Superior temporal gyrus (tissue), 1 donor: ENCODE results near the gene SCTR.

Experiments used
- DNase-seq: peaks from one replicate; pipeline ENCODE4 v3.0.0-alpha.2; 2016; ENCODE audit errors: extremely low spot score

SCTR gene

DNA sequence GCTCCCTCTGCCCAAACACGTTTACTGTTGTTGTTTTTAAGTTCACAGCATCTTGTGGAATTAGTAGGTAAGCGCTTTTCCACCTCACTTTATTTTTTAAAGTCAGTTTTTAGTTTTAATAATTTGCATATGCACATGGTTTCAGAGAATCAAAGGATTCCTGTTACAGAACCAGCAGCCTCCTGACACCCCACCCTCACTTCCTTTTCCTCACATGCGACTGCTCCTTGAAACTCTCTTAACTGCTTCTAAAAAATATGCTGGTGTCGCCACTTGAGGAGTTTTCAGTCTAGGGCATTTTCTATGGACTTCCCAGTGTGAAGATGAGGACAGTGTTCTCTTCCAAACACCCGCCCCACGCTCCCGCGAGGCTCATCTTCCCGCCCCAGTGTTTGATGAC, 78.2 kb downstream of the SCTR start:
- no peak for DNase-seq

DNA sequence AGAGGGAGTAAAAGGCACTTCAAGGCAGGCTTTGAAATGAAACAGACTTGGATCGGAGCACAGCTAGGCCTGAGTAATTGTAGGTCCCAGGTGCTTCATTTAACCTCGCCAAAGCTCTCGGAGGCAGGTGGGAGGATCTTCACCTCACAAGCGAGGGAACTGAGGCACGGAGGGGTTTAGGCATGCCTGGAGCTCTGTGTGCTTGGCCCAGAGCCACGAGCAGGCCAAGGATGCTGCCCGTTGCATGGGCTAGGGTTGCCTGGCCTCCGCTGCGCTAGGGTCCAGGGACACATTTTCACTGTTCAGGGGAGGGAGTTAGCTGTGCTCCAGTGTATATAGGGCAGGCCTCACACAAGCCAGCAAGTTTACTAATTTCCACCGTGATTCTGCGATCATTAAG, 81.4 kb downstream of the SCTR start:
- DNase-seq: no peak

DNA sequence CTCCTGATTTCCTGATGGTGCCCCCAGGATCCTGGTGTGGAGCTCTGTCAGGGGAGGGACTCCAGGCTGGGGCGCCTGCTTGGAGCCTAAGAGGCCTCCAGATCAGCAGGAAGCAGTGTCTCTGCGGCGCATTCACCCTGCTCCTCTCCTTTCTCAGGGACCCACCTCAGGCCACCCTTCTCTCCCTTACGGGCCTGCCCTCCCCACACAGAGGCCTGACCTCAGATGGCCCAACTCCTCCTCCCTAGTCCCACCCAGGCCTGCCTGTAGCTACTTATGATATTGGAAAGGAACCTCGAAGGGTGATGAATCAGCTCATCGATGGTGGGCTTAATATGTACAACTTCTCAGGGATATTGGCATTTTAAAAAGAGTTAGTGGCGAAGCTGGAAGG, 82.1 kb downstream of the SCTR start:
- no peak for DNase-seq

DNA sequence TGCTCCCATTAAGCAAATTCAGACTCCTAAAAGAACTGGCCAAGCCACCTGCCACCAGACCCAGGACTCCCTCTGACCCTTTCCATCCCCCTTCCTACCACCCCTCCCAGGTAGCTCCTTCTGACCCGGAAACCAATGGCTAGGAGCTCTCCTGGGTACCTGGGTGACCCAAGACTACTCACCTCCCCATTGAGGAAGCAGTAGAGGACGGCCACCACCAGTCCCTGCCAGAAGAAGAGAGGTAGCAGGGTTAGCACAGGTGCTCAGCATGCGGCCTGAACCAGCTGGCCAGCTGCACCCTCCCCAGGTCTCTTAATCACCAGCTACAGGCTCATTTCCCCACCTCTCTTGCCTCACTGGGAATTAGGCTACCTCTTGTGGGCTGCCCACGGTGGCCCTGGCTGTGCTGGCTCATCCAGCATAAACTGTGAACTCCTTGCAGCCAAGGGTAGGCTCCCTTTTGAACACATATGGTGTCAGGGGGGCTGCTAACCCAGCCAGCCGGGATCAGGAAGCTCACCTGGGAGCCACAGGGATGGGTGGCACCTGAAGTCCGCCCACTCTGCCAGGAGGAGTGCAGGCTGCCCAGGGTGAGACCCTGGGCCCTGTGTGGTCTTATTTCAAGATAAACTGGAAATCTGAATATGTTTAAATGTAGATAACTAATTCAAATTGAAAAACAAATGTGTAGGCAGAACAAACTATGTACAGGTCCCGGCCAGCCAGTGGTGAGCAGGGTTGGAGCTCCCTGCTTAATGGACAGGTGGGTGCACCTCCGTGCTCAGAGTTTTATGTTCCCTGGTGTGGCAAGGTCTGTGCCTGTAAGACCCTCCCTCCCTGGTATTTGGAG, 82.7 kb downstream of the SCTR start:
- no peak for DNase-seq

DNA sequence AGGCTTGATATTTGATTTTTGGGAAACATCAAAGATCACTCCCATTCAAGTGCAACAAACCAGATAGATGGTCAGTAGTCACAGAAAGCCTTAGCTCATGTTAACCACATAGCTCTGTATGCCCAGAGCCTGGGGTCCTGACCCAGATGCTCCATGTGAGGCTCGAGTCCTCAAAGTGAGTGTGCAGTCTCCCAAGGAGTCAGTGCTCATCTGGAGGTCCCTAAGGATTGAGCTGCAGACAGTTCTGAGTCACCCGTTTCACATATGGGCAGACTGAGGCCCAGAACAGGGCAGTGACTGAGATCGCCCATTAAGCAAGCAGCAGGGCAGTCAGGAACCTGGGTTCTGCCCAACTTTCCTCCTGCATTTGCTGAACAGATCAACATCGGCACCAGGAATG, 83.4 kb downstream of the SCTR start:
- no peak for DNase-seq

DNA sequence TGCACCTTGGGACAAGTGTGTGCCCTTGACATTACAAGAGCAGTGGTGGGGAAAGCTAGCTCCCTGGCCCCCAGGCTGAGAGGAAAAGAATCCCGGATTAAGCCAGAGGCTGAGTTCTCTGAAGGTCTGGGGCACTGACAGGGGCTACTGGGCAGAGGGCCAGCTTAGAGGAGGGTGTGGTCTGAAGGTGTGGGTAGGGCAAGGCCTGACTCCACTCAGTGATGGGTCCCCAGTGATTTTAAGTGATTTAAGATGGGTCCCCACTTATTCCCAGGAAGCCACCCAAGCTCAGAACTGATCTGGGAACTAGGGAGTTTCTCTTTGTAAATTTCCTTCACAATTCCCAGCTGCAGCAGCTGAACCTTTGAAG, 83.8 kb downstream of the SCTR start:
- DNase-seq: no peak

DNA sequence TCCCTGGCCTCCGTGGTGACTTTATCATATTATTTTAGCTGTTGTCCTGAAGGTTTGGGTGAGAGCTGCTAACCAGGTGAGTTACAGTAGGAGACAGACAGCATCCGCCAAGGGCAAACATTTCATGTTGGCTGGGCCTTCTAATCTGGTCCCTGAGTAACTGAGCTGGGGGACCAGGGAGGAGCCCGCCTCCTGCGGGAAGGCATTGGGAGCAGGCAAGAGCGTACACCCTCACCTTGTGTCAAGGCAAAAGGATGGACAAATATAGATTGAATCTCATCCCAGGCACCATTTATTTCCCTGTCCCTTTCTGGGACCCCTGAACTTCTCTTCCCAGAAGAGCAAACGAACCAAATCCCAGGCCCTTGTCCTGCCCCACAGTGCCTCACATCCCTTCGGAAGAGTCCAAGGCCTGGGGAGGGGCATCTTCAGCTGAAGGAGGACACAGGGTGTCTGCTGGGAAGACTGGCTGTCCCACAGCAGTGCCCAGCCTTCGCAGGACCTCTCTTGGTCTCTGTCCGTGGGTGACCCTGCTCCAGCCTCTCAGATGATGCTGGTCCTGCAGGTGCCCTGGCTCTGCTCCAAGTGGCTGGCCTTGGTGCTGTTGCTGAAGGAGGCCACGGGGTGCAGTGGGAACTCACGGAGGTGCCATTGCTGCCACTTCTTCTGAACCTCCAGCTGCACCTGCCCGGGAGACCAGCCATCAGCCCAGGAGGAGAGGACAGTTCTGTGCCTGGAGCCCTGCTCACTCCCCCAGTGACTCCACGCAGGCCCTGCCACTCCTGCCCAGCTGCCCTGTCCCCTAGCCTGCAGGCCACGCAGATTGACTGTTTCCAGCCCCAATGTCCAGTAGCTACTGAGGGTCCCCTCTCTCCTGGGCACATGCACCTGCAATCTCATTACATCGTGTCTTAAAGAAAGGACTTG, 84.4 kb downstream of the SCTR start:
- no peak for DNase-seq

DNA sequence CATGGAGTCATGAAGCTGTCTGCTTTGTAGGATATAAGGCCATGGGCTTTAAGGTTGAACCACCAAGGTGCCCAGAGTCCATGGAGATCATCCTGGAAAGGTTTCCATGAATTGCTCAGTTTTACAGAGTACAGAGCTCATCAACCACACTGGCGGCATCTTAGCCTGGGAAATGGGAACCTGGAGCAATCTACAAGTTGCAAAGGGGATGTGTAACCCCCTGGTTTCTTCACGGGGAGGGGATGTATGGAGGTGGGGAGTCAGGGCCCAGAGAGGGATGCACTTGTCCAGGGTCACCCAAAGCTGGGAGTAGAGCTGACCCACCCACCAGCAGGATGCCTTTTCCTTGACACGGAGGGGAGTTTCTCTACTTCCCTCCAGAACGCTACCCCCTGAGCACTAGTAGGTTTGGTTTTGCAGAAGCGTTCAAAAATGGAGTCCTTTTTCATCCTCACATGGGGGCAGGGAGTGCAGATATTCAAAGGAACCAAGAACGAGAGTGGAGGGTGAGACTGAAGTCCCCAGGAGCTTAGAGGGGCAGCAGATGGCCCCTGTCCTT, 85.5 kb downstream of the SCTR start:
- DNase-seq: no peak

DNA sequence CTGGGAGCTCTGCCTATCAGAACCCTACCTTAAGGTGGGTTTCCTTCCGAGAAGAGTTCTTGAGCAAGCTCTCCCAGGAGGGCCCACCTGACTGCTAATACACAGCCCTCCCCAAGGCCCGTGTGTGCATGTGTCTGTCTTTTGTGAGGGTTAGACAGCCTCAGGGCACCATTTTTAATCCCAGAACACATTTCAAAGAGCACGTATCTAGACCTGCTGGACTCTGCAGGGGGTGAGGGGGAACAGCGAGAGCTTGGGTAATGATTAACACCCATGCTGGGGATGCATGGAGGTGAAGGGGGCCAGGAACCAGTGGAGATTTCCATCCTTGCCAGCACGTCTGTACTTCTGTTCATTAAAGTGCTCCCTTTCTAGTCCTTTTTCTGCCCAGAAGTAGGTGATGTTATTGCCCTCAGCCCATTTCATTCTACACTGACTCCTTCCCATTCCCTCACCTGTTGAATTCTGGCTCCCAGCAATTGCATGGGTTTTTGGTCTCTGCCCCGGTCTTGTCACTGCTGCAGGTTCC, 86.1 kb downstream of the SCTR start:
- DNase-seq: no peak

DNA sequence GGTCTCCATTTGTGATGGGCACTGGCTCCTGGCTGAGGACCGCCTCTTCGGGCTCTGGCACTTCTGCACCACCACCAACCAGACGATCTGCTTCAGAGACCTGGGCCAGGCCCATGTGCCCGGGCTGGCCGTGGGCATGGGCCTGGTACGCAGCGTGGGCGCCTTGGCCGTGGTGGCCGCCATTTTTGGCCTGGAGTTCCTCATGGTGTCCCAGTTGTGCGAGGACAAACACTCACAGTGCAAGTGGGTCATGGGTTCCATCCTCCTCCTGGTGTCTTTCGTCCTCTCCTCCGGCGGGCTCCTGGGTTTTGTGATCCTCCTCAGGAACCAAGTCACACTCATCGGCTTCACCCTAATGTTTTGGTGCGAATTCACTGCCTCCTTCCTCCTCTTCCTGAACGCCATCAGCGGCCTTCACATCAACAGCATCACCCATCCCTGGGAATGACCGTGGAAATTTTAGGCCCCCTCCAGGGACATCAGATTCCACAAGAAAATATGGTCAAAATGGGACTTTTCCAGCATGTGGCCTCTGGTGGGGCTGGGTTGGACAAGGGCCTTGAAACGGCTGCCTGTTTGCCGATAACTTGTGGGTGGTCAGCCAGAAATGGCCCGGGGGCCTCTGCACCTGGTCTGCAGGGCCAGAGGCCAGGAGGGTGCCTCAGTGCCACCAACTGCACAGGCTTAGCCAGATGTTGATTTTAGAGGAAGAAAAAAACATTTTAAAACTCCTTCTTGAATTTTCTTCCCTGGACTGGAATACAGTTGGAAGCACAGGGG, 87.1 kb downstream of the SCTR start:
- no peak for DNase-seq

DNA sequence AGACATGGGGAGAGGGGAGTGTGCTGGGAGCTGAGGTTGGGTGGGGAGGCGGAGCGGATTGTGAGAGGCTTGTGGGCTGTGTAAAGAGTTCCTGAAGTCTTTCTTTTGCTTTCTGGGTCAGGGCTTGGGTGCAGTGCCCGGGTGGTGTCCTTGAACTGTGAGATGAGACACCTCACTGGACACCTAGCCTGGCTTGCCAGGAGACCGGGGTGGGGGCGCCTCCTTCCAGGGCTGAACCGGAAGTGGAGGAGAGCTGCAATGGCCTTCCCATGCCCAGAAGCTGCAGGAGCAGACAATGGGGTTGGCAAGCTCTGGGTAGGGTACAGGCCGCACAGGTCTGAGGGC, 88.4 kb downstream of the SCTR start:
- no peak for DNase-seq

DNA sequence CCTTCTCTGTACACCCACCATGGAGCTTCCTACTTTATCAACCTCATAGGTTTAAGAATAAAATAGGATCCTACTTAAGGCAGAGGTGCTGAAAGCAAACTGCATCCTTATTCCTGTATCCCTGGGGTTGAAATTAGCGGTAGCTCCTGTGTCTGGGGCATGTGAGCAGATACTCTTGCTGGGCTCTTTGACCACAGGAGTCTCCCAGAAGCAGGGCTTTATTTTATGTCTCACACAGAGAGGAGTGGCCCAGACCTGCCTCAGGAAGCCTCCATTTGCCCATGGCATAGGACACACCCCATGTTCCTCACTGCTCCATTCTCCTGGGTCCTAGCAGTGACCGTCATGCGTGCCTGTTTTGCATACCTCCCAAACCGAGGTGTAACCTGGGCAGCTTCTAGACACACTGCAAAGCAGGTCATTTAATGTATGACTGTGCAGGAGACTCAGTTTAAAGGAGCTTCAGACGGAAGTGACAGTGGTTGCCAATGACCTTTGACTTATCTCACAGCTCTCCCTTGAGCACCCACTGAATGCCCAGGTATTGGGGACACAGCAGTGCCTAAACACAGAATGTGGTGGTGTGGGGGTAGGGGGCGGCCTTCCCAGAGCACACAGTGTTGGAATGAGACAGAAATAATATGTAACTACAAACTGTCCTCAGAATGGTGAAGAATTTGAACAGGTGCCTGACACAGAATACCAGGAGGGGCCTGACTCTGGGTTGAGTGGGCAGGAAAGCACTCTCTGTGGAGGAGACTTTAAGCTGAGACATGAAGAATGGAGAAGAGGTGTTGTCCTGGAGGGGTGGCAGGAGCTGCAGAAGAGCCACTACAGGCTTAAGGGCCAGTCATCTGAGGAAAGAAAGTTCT, 89.0 kb downstream of the SCTR start:
- DNase-seq: no peak

DNA sequence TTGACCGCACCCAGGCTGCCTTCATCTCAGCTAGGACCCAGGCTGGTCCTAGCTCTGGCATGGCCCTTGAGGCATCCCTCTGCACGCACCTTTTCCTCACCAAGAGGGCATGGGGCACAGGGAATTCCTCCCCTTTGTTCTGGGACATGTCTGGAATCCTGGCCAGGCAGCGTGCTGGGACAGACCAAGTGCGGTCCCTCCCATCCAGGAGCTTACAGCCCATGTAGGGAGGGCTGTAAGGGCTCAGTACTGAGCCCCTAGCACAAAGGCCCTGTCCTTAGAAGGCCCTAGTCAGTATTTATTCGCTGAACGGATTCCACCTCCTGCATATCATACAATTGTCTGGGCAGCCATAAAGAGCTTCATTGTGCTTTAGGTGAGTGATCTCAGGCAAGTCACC, 89.6 kb downstream of the SCTR start:
- DNase-seq: no peak

DNA sequence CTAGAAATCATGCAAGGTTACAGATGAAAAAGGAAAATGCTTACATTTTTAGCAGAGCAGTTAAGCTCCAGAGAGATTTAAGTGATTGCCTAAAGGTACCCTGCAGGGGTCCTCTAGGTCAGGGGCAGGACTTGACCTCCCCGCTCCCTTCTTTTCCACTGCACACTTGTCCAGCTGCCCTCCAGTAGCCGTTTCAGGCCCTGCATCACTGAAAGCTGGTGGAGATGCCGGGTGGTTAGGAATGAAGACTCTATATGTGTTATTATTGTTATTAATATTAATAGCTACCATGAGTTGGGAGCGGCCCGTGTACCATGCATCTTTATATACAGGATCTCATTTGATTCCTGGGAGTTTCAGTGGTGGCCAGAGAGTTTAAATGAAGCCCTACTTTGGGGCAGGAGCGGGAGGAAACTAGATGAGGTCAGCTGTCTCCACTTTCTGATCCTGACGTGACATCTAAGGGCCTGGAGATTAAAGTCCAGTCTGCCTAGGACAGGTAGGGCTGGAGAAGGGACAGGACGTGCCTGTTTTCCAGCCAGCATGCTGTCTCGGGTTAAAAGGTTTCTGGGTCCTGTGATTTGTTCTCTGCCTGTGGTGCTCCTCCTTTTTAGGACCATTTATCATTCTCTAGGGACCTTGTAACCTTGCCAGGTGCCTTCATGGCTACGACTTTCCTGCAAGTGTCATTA, 90.5 kb downstream of the SCTR start:
- DNase-seq: no peak

DNA sequence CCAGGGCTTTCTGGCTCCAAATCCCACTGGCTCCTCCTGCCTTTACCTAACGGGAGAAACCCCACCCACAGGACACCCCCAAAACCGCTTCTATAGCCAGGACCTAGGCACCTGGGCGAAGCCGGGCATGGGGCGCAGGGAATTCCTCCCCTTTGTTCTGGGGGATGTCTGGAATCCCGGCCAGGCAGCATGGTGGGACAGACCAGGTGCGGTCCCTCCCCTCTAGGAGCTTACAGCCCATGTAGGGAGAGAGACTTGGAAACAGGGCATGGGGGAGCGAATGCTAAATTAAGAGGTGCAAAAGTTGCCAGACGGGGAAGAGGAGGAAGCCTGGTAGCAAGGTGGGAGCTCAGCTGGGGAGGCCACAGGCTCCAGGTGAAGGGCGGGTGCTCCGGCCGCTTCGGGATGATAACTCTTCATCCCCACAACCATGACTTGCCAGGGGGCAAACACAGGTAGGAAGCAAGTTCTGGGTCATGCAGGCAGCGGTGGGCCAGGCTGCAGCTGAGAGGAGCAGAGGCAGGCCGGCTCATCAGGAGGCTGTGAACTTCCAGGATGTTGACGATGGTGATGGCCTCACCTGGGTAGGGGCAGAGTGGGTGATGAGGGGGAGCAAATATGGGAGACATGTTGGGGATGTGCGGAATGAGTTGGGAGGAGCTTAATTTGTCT, 91.3 kb downstream of the SCTR start:
- no peak for DNase-seq

DNA sequence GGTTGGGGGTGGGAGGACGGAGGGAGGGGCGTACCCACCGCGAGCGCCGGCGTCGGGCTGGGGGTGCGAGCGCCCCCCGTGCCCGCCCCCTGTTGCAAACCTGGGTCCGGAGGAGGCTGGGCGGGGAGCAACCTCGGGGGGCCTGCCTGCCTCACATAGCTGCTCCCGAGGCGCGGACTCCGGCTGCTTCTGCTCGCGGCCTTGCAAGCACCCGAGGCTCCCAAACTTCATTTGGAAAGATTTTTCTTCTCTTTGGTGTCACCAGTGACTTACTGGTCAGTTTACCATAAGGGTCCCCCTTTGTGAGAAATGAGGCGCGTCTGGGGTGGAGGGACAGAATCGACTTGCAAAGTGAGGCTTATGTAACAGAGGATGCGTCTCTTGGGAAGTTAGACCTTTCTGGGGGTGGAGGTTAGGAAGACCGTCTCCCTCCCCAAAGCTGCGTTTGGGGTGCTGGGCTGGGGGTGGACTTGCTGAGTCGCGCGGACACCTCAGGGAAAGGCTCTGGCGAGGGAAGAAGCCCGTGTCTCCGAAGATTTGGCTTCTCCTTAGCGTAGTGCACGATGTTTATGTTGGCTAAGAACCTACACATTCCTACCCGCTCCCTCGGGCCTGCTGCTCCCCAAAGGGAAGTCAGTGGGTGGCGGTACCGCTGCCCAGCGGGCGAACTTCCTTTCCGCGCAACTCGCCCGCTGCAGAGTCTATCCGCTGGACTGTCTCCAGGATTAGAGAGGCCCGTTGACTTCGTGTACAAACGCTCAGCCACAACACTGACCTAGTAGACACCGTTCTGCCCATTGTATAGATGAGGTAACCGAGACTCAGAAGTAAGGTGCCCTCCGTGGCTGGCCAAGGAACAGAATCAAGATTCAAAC, 92.1 kb downstream of the SCTR start:
- no peak for DNase-seq

DNA sequence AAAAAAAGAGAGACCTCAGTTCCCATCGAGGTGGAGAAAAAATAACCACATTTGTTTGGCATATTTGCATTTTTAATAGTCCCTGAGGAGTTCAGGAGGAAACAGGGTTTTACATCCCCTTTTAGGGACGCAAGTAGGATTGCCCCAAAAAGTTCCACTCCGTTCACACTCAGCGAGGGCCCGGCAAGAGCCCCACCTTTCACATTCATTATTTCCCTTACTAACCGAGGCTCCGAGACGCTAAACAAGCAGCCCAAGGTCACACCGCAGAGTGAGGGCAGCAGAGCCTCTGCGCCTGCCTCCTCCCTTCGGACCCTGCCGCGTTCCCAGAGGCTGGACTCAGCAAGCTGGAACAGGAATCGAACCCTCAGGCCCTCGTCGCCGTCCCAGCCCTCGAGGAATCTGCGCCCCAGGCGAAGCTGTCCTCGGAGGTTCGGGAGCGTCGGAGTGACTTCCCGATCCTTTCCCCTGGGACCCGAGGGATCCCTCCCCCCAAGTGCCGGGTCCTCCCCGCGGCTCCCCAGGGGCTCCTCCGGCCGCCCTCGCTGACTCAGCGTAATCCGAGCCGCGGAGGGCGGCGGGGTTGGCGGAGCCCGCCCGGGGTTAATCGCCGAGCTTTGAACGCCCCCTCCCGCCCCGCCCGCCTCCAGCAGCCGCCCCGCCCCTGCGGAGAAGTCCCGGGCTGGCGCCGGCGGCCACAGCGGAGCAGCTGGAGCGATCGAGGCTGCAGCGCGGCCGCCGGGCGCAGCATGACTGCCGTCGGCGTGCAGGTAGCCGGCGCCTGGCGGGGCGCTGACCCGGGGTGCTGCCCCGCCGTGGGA, 92.9 kb downstream of the SCTR start, which contains the start of gene TMEM37:
TMEM37 (plus strand) TSS at position 700 of the 821 bp plus-strand sequence; CDS start at position 750, 50 bp downstream.
- no peak for DNase-seq
